Central memory CD8-positive, alpha-beta T cell (primary cell): ENCODE results near the gene APH1A.
"Not testable (repeated sequence)": the region's sequence is repeated elsewhere in the genome, so short reads cannot be mapped to it uniquely, and the experiment has no call there.

Experiments used
- ATAC-seq: fragments of 150-1000 bp; cut with Tn5 transposase; replicated peaks from 2 replicates; pipeline ENCODE4 v1.10.0; 2022; ENCODE audit warnings: mild to moderate bottlenecking, moderate FRiP score, moderate number of reproducible peaks; ENCODE audit not compliant: poor library complexity, severe bottlenecking; ENCODE audit errors: extremely low read depth
- DNase-seq, 2 donors: peaks; one replicate each; pipeline ENCODE4 v3.0.0; 2021; ENCODE audit warnings: low spot score in 2 of 2
- H3K27ac Mint-ChIP-seq: one replicate; pipeline ENCODE4 v1.8.0; 2022; ENCODE audit warnings: low read depth, mild to moderate bottlenecking, moderate library complexity, mixed read lengths
- H3K27me3 Mint-ChIP-seq: one replicate; pipeline ENCODE4 v1.8.0; 2022; ENCODE audit warnings: mixed read lengths
- H3K36me3 Mint-ChIP-seq: one replicate; pipeline ENCODE4 v1.8.0; 2022; ENCODE audit warnings: mild to moderate bottlenecking, moderate library complexity, mixed read lengths; ENCODE audit not compliant: insufficient read depth
- H3K4me1 Mint-ChIP-seq: one replicate; pipeline ENCODE4 v1.8.0; 2022; ENCODE audit warnings: mixed read lengths
- H3K4me3 Mint-ChIP-seq: one replicate; pipeline ENCODE4 v1.8.0; 2022; ENCODE audit warnings: mild to moderate bottlenecking, moderate library complexity, mixed read lengths
- H3K9me3 Mint-ChIP-seq: one replicate; pipeline ENCODE4 v1.8.0; 2022; ENCODE audit warnings: mixed read lengths

Gene APH1A

DNA sequence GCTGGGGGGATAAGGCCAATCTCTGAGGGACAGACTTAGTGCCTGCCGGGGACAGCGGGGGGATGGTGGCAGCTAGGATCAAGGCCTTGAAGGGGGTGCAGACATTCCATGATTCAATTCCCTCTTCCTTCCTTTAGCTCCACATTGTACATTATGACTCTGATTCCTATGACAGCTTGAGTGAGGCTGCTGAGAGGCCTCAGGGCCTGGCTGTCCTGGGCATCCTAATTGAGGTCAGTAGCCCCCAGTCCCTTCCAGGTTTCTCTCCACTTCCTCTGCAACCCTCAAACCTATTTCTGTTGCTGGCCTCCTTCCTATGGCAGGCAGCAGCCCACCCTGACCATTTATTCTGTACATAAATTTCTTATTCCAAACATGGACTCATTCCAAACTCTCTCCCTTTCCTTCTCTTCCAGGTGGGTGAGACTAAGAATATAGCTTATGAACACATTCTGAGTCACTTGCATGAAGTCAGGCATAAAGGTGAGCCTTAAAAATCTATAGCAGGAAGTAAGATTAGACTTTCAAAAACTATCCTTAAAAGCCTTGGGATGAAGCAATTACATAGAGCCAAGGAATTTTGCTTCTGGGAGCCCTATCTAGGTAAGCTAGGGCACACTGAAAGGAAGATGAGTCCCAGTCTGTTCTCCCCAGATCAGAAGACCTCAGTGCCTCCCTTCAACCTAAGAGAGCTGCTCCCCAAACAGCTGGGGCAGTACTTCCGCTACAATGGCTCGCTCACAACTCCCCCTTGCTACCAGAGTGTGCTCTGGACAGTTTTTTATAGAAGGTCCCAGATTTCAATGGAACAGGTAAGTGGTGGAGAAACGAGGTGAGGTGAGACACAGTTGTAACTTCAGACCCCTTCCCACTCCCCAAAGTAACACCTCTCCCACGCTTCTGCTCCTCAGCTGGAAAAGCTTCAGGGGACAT, 6.2 kb downstream of the APH1A start:
- ATAC-seq (no peak), DNase-seq (no peak)
- Mint-ChIP-seq H3K4me3 (no peak overlapping the region), H3K27ac (no peak overlapping the region), H3K27me3 (peaks cover 30% of the 10 kb centered on the region), H3K9me3 (no peaks in the 10 kb centered on the region), H3K4me1 (peaks cover 11% of the 10 kb centered on the region), H3K36me3 (peaks cover 11% of the 10 kb centered on the region)

DNA sequence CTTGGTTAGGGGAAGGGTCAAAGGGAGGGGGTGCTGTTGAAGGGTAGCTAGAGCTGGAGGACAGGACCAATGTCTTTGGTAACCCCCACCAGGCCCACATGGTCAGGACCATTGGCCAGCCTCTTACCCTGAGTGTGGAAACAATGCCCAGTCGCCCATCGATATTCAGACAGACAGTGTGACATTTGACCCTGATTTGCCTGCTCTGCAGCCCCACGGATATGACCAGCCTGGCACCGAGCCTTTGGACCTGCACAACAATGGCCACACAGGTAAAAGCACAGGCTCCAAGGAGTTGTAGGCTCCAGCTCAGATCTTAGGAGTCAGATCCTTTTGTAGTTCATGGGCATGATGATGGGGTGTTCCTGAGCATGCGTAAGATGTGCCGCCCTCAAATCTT, 7.4 kb downstream of the APH1A start:
- Mint-ChIP-seq H3K36me3 (peaks cover 7% of the 10 kb centered on the region), H3K27ac (no peak overlapping the region), H3K4me3 (no peak overlapping the region), H3K27me3 (peaks cover 42% of the 10 kb centered on the region), H3K4me1 (peaks cover 9% of the 10 kb centered on the region), H3K9me3 (no peaks in the 10 kb centered on the region)
- DNase-seq = no peak
- ATAC-seq = no peak

DNA sequence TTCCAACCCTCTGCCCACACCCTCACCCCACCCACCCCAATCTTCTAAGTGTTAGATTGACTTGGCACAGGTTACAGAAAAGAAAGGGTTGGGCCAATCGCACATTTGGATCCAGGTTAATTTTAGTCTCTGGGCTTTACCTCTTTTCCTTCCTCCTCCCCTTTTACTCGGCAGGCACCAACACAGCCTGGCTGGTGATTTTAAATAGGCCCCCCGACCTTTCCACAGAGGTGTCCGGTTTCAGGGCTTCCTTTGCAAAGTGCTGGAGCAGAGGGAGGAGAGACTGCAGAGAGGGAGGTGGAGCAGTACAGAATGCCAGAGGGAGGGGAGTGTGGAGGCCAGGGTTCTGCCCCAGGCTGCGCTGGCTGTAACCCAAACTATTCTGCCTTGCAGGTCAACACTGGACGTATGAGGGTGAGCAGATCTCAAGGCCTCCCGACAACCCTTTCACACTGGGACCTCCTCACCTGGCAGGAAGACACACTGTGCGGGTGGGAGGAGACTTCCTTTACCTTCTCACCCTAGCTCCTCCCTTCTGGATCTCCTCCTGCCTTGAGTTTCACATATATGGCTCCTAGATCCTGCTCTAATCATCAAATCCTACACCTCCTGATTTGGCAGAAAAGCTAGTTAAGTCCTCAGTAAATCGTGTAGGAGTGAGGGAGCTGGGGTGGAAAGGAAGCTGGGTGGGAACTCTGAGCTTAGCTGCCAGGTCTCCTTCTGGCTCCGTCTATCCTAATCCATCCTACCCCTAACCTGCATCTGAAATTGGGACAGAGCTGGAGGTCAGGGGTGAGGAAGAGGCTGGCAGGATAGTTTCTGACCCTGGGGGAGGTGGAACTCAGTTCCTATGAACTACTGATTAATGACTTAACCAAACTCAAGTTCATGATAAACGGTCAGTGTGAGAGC, 8.8 kb downstream of the APH1A start:
- Mint-ChIP-seq H3K9me3 (no peaks in the 10 kb centered on the region), H3K4me3 (no peak overlapping the region), H3K36me3 (peaks cover 5% of the 10 kb centered on the region), H3K27me3 (peaks cover 50% of the 10 kb centered on the region), H3K4me1 (peaks cover 21% of the 10 kb centered on the region), H3K27ac (no peak overlapping the region)
- ATAC-seq (no peak), DNase-seq (no peak)

DNA sequence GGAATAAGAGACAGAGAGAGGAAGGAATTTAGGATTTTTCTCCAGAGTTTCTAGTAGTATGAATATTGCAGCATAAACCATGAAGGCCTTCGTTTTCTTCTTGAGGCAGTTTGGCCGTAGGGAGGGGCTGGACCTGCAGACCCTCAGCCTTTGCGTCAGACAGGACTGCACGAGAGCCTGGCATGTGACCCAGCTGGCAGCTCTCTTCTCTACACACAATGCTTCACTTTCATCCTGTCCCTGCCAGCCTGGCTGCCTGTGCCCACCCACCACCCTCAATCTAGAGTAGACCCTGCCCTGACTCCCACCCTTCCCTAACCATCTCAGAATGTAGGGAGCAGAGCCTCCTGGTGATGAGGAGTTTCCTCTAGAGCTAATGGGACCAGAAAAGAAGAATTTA, 9.6 kb downstream of the APH1A start:
- H3K36me3 Mint-ChIP-seq = peaks cover 2% of the 10 kb centered on the region
- no peak for DNase-seq
- no peak overlapping the region for H3K4me3 Mint-ChIP-seq
- H3K27me3 Mint-ChIP-seq = peaks cover 50% of the 10 kb centered on the region
- no peak for ATAC-seq
- peaks cover 21% of the 10 kb centered on the region for H3K4me1 Mint-ChIP-seq
- H3K27ac Mint-ChIP-seq = no peak overlapping the region
- H3K9me3 Mint-ChIP-seq = no peaks in the 10 kb centered on the region

DNA sequence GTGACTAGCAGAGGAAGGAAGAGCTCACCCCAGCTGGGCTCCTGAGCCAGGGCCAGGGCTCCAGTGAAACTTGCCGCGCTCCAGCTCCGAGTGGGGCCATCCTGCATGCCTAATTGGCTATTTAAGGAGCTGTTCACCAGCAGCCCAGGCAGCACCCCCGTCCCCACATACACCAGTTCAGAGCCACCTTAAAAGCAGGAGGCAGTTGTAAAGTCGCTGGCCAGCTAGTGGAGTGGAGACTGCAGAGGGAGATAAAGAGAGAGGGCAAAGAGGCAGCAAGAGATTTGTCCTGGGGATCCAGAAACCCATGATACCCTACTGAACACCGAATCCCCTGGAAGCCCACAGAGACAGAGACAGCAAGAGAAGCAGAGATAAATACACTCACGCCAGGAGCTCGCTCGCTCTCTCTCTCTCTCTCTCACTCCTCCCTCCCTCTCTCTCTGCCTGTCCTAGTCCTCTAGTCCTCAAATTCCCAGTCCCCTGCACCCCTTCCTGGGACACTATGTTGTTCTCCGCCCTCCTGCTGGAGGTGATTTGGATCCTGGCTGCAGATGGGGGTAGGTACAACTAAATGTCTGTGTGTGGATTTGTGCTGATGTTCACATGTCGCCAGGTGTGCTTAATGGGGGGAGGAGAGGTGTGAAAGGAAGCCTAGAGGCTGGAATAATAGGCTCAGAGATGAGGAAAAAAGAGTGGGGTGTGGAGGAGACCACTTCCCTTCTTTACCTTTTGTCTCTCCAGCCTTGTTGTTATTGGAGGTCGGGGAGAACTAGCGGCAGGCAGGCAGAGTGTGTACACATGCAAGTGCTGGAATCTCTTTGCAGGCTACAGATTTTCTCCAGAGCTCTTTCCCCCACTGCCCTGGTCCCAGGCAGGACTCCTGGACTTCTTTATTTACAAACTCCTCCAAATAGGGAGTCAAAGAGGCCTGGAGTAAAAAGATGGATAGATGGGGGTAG, 10.9 kb downstream of the APH1A start, which contains the start of gene CA14:
CA14 (plus strand) TSS at position 151 of the 962 bp plus-strand sequence; CDS start at position 506, 355 bp downstream.
- ATAC-seq (no peak), DNase-seq (no peak)
- Mint-ChIP-seq H3K27me3 (peaks cover 61% of the 10 kb centered on the region), H3K9me3 (no peaks in the 10 kb centered on the region), H3K4me3 (no peak within 1 kb of the TSS), H3K36me3 (peaks cover 2% of the 10 kb centered on the region), H3K27ac (no peak within 1 kb of the TSS), H3K4me1 (peaks cover 21% of the 10 kb centered on the region)

DNA sequence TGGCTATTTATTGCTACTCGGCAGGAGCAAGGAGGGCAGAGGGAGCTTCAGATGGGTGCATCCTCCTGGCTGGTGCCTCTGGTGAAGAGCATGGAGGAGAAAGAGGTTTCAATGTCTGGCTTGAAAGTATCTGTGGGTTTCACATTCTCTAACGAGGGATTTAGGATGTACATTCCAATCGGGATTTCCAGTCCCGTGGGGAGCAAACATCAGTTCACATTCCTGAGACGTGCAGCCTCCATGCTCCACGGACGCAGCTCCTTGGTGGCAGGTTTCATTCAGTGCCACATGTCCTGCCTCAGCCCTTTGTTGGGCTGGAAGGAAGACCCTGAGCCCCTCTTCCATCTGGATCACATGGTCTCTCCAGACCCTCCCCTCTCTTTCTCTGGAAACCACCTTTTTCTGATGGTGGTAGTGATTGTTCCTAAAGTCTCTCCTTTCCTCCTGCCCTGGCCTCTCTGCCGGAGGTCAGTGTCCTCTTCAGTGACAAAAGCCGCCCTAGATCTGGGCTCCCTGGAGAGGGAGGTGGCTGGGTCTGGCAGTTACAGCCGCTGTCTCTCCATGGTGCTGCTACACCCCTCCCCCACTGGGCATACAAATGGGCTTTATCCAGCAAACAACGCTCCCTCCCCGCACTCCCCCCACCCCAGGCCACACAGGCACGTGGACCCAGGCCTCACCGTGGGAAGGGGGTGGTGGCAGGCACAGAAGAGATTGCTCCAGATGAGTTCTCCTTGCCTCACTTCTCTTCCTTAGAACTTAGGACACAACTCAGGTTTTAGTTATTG, 12.1 kb downstream of the APH1A start:
- no peak overlapping the region for H3K27ac Mint-ChIP-seq
- peaks cover 61% of the 10 kb centered on the region for H3K27me3 Mint-ChIP-seq
- no peak for ATAC-seq

DNA sequence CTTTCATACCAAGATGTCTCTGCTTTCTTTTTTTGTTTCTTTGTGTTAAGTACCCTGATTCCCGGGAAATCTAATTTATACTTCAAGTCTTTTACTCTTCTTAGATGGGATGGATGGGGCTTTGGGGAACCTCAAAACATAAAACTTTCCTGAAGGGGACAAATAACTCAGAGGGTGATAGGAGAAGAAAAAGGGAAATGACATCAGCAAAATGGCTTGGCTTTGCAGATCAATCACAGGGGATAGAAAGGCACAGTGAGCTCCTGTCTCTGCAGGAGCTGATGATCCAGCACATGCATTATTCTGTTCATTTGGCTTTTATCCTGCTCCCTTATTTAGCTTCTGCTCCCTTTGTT, 12.6 kb downstream of the APH1A start:
- Mint-ChIP-seq H3K4me3 (no peak overlapping the region), H3K27me3 (peaks cover 61% of the 10 kb centered on the region), H3K36me3 (peaks cover 2% of the 10 kb centered on the region), H3K4me1 (peaks cover 21% of the 10 kb centered on the region), H3K27ac (no peak overlapping the region), H3K9me3 (no peaks in the 10 kb centered on the region)
- no peak for ATAC-seq
- no peak for DNase-seq

More for the DNA sequence above, 12.1 kb downstream of the APH1A start:
- H3K36me3 Mint-ChIP-seq = peaks cover 2% of the 10 kb centered on the region
- H3K4me1 Mint-ChIP-seq = peaks cover 21% of the 10 kb centered on the region
- H3K4me3 Mint-ChIP-seq = no peak overlapping the region
- H3K9me3 Mint-ChIP-seq = no peaks in the 10 kb centered on the region
- no peak for DNase-seq

DNA sequence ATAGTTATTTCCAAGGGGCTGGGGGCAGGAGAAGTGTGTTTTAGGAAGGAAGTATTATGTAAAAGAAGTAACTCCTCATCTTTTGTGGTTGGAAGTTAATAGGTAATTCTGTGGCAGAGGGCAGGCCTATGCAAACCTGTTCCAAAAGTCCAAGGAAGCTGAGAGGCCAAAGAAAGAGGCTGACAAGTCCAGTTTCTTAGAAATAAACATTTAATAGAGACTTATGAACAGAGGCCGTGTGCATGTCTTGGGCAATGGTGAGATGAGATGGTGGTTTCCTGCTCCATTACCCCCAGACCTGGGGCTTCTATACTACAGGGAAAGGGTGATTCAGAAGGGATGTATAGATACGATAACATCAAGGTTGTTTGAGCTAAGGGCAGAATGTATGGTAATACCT, 18.9 kb downstream of the APH1A start:
- DNase-seq = no peak
- ATAC-seq = no peak
- Mint-ChIP-seq H3K4me3 (no peak overlapping the region), H3K27ac (no peak overlapping the region), H3K4me1 (no peaks in the 10 kb centered on the region), H3K9me3 (no peaks in the 10 kb centered on the region), H3K36me3 (no peaks in the 10 kb centered on the region), H3K27me3 (peaks cover 11% of the 10 kb centered on the region)

DNA sequence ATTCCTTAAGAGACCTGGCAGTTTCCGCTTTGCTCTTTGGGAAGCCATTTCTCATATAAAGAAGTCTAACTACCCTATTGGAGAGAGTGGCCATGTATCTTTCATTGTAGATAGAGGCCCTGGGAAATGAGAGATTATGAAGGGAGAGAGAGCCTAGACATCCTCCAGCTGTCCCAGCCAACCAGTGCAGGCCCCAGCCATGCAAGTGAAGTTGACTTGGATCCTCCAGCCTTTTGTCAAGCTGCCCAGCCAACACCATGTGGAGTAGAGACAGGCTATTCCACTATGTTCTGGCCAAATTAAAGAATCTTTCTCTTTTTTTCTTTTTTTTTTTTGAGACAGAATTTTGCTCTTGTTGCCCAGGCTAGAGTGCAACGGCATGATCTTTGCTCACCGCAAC, 25.8 kb downstream of the APH1A start:
- no peak overlapping the region for H3K27ac Mint-ChIP-seq
- DNase-seq (no peak), ATAC-seq (no peak)
- no peaks in the 10 kb centered on the region for H3K36me3 Mint-ChIP-seq
- H3K27me3 Mint-ChIP-seq = no peaks in the 10 kb centered on the region
- no peaks in the 10 kb centered on the region for H3K4me1 Mint-ChIP-seq
- no peaks in the 10 kb centered on the region for H3K9me3 Mint-ChIP-seq
- no peak overlapping the region for H3K4me3 Mint-ChIP-seq

DNA sequence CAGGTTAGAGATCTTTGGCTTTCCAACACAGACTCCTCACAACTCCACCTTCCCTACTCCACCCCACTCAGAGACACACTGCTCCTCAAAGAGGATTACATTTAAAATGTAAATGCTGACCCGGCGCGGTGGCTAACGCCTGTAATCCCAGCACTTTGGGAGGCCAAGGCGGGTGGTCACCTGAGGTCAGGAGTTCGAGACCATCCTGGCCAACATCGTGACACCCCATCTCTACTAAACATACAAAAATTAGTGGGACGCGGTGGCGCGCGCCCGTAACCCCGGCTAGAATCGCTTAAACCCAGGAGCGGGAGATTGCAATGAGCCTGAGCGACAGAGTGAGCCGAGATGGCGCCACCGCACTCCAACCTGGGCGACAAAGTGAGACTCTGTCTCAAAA, 31.1 kb downstream of the APH1A start:
- no peak overlapping the region for H3K4me3 Mint-ChIP-seq
- no peak overlapping the region for H3K27ac Mint-ChIP-seq
- H3K36me3 Mint-ChIP-seq = peaks cover 10% of the 10 kb centered on the region
- ATAC-seq (no peak), DNase-seq (no peak)
- peaks cover 19% of the 10 kb centered on the region for H3K4me1 Mint-ChIP-seq
- no peaks in the 10 kb centered on the region for H3K27me3 Mint-ChIP-seq
- H3K9me3 Mint-ChIP-seq = no peaks in the 10 kb centered on the region

DNA sequence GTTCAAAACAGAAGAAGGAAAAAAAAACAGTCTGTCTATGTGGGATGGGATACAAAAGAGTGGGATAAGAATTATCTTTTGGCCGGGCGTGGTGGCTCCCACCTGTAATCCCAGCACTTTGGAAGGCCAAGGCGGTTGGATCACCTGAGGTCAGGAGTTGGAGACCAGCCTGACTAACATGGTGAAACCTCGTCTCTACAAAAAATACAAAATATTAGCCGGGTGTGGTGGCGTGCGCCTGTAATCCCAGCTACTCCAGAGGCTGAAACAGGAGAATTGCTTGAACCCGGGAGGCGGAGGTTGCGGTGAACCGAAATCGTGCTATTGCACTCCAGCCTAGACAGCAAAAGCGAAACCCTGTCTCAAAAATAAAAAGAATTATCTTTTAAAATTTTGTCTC, 31.6 kb downstream of the APH1A start:
- H3K9me3 Mint-ChIP-seq, H3K36me3 Mint-ChIP-seq, ATAC-seq, H3K27me3 Mint-ChIP-seq, DNase-seq, H3K4me3 Mint-ChIP-seq, H3K27ac Mint-ChIP-seq: not testable (repeated sequence)
- peaks cover 20% of the 10 kb centered on the region for H3K4me1 Mint-ChIP-seq
